GM12874 (cell line): Measurements from ENCODE around the gene PDK2.

Source experiments
- TF ChIP-seq, protein P1 (sequence below): IDR thresholded peaks from 2 replicates; pipeline ENCODE4 v1.5.1; 2011; ENCODE audit warnings: low read depth, mild to moderate bottlenecking, control low read depth, low read length, moderate library complexity; ENCODE audit not compliant: insufficient read depth

Gene PDK2

GRCh38 chr17:50049636-50050035, 45.5 kb upstream of the PDK2 start:
- TF ChIP-seq, protein P1, sequence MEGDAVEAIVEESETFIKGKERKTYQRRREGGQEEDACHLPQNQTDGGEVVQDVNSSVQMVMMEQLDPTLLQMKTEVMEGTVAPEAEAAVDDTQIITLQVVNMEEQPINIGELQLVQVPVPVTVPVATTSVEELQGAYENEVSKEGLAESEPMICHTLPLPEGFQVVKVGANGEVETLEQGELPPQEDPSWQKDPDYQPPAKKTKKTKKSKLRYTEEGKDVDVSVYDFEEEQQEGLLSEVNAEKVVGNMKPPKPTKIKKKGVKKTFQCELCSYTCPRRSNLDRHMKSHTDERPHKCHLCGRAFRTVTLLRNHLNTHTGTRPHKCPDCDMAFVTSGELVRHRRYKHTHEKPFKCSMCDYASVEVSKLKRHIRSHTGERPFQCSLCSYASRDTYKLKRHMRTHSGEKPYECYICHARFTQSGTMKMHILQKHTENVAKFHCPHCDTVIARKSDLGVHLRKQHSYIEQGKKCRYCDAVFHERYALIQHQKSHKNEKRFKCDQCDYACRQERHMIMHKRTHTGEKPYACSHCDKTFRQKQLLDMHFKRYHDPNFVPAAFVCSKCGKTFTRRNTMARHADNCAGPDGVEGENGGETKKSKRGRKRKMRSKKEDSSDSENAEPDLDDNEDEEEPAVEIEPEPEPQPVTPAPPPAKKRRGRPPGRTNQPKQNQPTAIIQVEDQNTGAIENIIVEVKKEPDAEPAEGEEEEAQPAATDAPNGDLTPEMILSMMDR: no peak

GRCh38 chr17:50050431-50051032, 44.6 kb upstream of the PDK2 start:
- TF ChIP-seq, protein P1: no peak

DNA sequence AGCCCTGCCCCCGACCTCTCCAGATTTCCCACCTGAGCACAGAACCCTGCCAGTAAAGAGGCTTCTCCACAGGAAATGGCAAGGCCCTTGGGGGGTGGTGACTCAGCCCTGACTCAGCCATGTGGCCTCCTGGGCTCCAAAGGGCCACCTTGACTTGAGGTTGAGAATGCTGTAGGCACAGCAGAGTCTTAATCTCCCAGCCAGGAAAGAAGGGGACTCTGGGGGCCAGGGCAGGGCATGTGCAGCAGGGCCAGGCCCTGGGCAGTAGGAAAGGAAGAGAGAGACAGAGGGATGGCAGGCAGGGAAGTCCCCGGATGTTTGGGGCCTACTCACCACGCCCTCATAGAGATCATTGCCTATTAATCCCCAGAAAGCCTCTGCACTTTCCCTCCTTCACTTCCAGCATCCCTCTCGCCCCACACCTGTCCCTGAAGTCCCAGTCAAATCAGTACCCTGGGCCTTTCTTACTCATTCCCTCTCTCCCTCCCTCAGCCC, 44.0 kb upstream of the PDK2 start:
- TF ChIP-seq, protein P1: no peak

DNA sequence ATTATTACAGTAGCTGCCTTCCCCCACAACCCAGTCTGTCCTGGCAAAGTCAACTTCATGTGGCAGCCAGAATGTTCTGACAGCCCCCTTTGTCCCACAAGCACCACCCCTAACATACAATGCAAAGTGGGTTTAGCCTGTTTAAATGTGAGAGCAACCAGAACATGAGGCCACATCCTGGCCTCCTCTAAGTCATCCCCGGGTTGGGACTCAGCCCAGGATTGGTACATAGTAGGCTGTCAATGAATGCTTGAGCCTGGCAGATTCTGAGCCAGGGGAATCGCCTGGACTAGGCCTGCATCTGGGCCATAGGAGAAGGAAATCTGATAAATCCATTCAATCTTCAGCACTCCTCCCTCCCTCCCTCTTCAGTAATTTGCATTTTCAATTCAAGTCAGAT, 43.5 kb upstream of the PDK2 start:
- TF ChIP-seq, protein P1: no peak

- TF ChIP-seq, protein P1: no peak
Measured at GRCh38 chr17:50052241-50052796, 42.8 kb upstream of the PDK2 start.

GRCh38 chr17:50052822-50053653, 42.1 kb upstream of the PDK2 start:
- TF ChIP-seq, protein P1: no peak

GRCh38 chr17:50053654-50053960, 41.5 kb upstream of the PDK2 start:
- TF ChIP-seq, protein P1: no peak
